GM23248 (cell line): ENCODE measurements around the gene ZNF804B.

Experiments
- EZH2 ChIP-seq: fragments of 200-600 bp; sonication (generic); IDR thresholded peaks from 2 replicates; pipeline ENCODE4 v1.6.1; 2018; ENCODE audit warnings: antibody characterized with exemption, mild to moderate bottlenecking; ENCODE audit not compliant: insufficient read depth, poor library complexity, severe bottlenecking
- EZH2phosphoT487 ChIP-seq: fragments of 200-600 bp; sonication (generic); IDR thresholded peaks from 2 replicates; pipeline ENCODE4 v1.6.1; 2018; ENCODE audit warnings: antibody characterized with exemption, moderate library complexity, mild to moderate bottlenecking, low read depth; ENCODE audit not compliant: insufficient read depth

DNA sequence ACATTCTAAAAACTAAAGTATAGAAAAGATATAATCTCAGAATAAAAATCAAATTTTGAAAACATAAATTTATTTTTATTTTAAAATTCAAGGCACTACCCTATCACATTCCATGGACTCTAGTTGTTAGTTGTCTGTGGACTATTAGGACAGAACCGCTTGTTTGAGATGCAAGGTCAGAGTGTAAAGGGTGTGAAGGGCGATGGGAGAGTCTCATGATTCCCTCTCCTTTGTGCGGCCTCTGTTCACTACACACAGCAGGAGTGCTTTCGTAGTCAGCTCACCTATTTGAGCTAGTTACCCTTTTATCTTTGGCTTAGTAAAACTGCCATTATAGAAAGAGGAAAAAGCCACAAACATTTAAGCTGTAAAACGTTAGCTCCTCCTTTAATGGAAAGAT lies 225.8 kb downstream of the ZNF804B start:
- TF ChIP-seq EZH2 (no peak), EZH2phosphoT487 (no peak)
